Erythroblast (primary cell): ENCODE measurements around the gene SH2D3C.

Experiments
- GATA1 ChIP-seq: IDR thresholded peaks from 2 replicates; pipeline ENCODE4 v1.6.1; 2011; ENCODE audit warnings: low read depth, mild to moderate bottlenecking, control low read depth, low read length, moderate library complexity
- POLR2A ChIP-seq: IDR thresholded peaks from 2 replicates; pipeline ENCODE4 v1.6.1; 2011; ENCODE audit warnings: mild to moderate bottlenecking, low read length

DNA sequence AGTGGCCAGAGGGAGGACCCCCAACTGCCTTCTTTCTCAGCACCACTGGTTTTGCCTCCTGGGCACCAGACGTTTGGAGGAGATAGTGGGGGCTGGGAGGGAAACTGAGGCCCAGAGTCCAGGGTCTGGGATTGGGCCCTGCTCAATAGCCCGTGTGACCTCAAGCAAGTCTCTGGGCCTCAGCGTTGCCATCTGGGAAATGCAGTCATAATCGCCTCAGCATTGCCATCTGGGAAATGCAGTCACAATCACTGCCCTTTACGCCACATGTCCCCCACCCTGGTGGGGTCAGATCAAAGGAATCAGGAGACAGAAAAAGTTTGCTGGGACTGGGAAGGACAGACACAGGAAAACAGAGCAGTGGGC lies 1.6 kb downstream of the SH2D3C start:
- TF ChIP-seq POLR2A (no peak), GATA1 (no peak)
